Activated CD4-positive, alpha-beta T cell treated with anti-CD3 and anti-CD28 coated beads for 48 hours (primary cell): ENCODE data around the gene PHOSPHO1.

Experiments used
- DNase-seq: peaks from one replicate; pipeline ENCODE4 v3.0.0-alpha.2; 2020

Gene PHOSPHO1

DNA sequence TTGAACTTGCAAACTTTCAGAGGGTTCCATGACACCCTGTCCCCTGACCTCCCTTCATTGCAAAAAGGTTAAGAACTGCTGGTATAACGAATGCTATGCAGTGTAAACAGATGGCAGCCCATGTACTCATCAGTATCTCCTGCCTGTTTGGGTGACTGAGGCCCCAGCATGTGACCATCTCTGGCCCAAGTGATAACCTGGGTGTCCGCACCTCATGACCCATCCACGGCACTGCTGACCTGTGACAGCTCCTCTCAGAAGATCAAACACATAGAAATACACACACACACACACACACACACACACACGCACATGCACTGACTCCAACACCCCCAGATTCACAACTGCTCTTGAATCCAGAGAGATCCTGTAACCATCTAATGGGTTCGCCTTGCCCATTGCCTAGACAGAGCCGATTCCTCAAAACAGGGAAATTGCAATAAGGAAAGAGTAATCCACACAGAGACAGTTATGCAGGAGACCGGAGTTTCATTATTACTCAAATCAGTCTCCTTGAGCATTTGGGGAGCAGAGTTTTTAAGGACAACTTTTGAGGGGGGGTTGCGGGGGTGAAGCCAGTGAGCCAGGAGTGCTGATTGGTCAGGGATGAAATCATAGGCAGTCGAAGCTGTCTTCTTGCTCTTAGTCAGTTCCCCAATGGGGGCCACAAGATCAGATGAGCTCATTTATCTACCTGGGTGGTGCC lies 11.3 kb upstream of the PHOSPHO1 start:
- DNase-seq, result no peak

- no peak for DNase-seq
Observed at GRCh38 chr17:49241040-49241439, 10.5 kb upstream of the PHOSPHO1 start.

GRCh38 chr17:49240619-49241018 lies 10.0 kb upstream of the PHOSPHO1 start:
- DNase-seq, result no peak

DNA sequence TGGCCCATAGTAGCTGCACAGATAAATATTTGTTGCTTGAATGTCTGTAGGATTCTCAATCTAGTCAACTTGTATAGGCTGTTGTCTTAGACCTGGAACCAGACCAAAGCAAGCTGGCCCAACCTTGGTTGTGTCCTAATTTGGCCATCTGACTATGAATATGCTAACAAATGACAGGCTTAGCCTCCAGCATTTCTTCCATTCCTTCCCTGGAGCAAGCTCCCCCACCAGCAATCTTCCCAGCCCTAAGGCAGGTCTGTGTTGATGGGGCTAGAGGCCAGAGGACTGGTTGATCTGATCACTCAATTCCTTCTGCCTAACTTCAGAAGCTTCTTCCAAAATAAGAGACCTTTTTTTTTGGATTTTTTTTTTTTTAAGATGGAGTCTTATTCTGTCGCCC lies 9.4 kb upstream of the PHOSPHO1 start:
- DNase-seq, result no peak

- DNase-seq, result no peak
Observed at GRCh38 chr17:49235896-49236295, 5.3 kb upstream of the PHOSPHO1 start.

DNA sequence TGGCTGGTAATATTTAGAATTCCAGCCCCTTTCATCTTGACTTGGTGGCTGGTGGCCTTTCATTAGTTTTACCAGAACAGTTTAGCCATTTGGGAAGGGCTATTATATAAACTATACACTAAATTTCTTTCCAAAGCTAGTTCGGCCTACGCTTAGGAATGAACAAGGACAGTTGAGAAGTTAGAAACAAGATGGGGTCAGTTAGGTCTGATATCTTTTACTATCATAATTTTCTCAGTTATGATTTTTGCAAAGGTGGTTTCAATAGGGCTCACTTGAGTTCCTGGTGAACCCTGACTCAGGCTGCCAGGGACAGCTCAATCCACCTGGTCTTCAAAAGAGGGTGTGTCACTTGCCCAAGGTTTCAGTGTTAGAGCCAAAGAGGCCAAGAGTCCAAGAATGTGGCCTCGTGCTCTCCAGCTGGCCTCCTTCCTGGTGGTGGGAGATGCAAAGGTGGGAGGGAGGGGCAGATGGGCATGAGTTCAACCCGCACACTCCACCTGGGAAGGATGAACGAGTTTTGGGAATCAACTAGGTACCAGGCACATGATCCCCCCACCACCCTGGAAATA lies 4.0 kb upstream of the PHOSPHO1 start:
- DNase-seq, result no peak

DNA sequence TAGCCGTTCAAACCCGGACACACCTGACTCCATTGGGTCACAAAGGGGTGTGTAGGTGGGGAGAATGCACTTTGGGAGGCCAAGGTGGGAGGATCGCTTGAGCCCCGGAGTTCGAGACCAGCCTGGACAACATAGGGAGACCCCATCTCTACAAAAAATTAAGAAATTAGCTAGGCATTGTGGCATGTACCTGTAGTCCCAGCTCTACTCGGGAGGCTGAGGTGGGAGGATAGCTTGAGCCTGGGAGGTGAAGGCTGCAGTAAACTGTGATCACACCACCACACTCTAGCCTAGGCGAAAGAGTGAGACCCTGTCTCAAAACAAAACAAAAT lies 942 bp upstream of the PHOSPHO1 start:
- no peak for DNase-seq

DNA sequence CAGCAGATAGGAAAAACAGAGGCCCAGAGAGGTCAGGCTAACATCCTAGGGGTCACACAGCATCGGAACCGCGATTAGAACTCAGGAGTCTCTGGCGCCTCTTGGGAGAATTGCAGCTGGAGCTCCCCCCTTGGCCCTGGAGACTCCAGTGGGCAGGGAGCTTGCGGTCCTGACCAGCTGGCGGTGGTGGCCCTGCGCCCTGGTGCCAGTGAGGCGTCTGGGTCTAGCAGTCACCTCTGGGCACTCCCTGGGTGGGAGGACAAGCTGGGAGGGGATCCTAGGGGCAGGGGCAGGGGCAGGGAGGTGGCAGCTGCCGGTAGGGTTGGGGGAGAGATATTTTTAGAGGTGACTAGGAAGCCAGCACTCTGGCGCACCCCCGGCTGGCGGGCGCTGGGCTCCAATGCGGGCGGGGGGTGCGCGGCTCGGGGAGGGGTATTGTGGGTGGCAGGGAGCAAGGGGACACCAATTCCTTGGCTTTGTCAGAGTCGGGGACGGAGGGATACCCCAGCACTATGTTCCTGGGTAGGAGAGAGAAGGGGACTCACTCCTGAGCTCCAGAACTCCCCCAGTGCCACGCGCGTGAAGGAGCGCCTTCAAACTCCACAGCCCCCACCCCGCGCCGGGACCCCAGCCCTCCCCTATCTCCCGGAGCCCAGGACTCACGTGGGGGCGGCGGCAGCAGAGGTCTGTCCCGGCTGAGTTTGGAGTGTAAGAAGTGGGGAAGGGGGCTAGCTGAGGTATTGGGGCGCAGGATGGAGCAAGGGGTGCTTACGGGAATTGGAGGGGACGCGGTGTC lies 584 bp downstream of the PHOSPHO1 start:
- no peak for DNase-seq

GRCh38 chr17:49229076-49229804 lies 1.3 kb downstream of the PHOSPHO1 start:
- DNase-seq, result no peak

DNA sequence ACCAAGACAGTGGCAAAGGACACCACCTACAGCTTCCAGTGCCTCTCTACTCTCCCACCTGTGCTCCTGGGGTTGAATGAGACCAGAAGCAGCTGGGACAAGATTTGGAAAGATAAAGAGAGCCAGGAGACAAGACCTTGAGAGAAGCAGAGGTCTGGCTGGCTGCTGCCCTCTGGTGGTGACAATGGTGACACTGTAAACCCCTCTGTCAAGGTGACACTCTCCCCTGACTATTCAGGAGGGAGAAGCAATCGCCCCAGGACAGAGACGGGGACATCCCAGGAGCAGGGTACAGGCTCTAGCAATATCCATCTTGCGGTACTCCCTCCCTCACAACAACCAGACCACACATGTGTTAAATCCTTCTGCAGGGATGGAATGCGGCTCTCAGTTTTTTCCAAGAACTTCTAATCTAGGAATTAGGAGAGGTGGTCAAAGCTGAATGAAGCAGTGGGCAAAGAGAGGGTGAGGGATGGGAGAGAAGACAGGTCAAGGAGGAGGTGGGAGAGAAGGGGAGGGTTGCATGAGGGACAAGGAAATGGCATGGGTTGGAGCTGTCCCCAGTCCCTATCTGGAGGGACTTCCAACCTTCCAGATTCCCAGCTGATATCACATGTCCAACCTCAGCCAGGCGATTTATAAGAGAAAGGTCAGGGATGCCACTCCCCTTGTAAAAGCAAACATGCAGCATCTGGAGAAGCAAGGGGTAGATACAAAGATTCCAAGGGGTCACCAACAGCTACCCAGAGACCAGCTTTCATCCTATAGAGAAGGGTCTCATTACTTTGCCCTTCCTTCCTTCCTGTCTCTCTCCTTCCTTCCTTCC lies 2.9 kb downstream of the PHOSPHO1 start:
- peak; percentile 85 for DNase-seq

DNA sequence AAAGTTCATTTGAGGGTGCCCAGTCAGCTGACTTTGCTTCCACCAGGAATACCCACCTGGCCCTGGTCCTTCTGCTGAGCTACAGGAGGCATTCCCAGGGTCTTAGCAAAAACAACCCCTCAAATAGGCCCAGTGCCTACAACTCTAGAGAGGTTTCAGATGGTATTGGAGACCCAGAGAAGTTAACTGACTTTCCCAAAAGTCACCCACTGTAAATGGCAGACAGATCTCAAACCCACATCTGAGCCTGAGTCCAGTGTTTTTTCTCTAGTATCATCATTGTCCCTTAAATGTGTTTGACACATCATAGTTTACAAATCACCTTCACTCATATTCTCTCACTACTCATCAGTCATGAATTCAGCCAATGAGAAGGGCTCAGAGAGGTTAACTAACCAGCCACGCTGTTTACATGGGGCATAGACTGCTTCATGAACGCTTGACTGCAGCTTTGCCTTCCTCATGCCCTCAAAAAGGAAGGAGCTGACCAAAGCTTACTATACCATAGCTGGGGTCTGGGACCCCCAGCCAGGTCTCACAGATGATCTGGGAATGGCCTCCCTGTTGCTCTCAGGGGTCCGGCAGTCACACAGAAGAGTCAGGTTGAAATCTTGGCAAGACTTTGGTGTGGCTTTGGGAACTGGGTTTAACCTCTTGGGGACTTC lies 3.7 kb downstream of the PHOSPHO1 start:
- DNase-seq, result no peak

GRCh38 chr17:49225554-49226236 lies 4.9 kb downstream of the PHOSPHO1 start:
- DNase-seq, result no peak

GRCh38 chr17:49224997-49225337 lies 5.6 kb downstream of the PHOSPHO1 start:
- no peak for DNase-seq

- peak; percentile 60 for DNase-seq
Observed at GRCh38 chr17:49224198-49224996, 6.2 kb downstream of the PHOSPHO1 start.

DNA sequence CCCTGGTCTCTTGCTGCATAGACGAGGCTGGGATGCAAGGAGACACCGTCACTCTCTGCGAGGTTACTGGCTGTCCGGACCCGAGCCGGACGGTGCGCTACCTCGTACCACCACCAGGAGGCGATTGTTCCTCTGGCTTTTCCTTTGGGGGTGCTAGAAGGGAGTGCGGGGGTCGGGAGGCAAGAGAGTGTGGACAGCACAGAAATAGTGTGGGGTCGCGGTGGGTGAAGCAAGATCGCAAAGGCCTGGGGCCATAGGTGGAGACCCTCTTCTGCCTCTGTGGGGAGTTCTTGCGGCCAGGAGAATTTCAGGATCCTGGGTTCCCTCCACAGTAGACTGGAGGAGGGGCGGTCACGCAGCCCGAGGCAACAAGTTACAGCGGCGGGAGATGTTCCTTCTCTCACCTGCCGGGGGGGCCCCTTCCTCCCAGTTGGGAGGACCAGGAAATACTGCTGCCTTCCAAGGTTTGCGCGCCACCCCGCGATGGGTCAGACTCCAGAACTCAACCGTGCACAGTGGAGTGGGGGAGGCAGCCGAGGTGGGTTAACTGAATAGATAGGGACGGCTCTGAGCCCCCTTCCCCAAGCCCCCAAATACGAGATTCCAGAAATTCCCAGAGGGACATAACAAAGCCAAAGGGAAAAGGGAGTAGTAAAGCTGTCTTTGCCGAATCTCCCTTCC lies 6.9 kb downstream of the PHOSPHO1 start:
- peak; percentile 82 for DNase-seq

DNA sequence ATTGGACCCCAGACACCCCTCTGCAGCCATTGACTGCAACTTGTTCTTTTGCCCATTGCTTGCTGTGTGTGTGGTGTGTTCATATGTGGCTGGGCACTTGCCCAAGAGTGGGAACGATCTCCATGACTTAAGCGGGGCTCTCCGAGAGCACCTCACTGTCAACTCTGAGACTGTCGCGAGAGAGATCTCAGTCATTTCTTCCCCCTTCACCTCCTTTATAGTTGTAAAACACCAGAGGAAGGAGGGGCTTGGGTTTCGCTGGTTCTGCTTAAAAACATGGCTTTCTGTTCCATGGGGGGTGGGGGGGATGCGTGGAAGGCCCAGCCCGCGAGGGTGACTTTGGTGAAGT lies 7.4 kb downstream of the PHOSPHO1 start:
- no peak for DNase-seq

DNA sequence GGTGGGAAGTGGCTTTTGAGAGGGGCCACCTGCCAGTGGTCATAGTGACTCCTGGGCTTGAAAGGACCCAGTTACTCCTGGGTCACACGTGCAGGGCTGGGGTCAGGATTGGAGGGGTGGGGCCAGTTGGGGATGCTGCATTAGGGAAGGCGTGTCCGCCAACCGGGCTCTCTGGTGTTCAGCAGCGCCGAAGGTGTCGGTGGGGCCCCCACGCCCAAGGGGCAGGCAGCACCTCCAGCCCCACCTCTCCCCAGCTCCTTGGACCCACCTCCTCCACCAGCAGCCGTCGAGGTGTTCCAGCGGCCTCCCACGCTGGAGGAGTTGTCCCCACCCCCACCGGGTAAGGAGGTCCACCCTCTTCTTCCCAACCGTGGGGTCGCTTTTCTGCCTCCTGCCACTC lies 10.6 kb downstream of the PHOSPHO1 start:
- DNase-seq, result no peak

- DNase-seq, result no peak
Observed at GRCh38 chr17:49218941-49219913, 11.4 kb downstream of the PHOSPHO1 start.
